ENCODE measurements around the gene MYRF. TPM values are rescaled to one million over a fixed set of nuclear protein-coding genes. Genes with fewer than 3 reads are reported as not detected.

Gene MYRF
- polyA plus RNA-seq, 10 donors: 0.48 to 2.2 (median 1.1) TPM

DNA sequence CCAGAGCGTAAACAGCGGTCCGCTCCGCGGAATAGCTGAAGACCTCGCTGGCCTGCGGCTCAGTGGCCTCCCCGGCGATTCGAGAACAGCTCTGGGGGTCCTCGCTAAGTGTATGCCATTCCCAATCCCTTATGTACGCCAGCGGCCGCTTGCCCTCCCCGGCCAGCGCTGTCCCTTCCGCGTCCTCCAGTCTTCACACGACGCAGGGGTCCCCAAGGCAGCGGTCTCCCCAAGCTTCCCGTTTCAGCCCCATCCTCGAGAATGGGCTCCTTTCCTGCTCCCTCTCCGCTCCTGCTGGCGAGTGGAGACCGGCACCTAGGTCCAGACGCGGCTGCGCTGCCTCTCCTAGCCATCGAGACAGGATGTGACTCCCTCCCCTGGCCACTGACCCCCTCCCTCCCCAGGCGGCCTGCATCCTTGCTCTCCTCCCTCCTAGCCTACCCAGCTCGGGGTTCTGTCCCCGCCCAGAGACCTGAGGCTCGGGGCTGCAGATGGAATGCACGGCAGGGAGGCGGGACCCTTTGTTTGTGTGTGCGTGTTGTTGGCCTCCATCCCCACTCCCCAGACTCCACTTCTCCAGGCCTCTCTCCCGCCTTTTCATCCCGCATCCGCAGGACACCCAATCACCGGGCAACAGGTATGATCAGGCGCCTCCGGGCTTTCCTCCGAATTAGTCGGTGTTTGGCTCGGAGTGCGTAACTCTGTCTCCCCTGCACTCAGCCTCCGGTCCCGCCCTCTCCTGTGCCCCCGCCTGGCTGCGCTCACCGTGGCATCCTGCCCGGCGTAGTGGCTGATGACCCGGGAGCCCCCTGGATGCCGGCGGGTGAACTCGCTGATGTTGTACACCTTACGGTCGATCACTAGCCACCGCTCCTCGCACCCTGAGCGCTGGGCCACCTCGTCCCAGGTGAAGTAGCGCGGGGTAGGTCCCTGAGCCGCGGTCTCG is 63.6 kb downstream of the MYRF start:
- DNase-seq: peak; percentile 40 to 87 (median 60)

DNA sequence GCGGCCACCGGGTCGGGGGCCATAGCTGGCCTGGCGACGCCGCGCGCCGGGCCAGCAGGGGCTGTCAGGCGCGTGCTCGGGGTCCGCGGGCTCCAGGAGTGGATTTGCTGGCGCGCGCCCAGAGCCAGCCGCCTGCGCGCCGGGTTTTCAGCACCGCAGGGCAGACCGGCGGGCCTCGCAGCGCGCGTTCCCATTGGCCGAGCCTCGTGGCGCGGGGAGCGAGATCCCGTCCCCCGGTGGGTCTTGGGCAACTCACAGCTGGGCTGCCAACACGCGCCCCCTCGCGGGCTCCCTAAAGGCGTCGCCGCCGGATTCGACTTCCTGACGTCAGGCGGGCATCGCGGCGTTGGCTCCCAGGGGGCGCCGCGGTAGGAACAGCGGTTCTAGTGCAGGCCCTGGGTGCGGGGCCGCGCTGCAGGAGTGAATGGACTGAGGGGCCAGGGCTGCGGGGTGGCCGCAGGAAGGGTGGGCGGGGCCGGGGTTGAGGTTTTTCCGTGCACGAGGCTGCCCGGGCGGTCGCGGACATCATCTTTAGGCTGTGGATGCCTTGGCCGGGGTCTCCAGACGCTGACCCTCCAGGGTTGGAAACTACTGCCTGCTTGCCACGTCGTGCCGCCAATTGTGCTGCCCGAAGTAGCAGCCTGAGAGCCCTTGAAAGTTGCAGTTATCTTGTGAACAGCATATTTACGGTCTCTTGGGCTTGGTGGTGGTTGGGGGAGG is 64.5 kb downstream of the MYRF start, which contains the start of gene FADS1:
Gene FADS1 (minus strand): TSS at position 268 of the 720 bp plus-strand sequence. CDS start 74 bp downstream, at position 194.
- DNase-seq: peak; percentile 84 to 93 (median 86)

DNA sequence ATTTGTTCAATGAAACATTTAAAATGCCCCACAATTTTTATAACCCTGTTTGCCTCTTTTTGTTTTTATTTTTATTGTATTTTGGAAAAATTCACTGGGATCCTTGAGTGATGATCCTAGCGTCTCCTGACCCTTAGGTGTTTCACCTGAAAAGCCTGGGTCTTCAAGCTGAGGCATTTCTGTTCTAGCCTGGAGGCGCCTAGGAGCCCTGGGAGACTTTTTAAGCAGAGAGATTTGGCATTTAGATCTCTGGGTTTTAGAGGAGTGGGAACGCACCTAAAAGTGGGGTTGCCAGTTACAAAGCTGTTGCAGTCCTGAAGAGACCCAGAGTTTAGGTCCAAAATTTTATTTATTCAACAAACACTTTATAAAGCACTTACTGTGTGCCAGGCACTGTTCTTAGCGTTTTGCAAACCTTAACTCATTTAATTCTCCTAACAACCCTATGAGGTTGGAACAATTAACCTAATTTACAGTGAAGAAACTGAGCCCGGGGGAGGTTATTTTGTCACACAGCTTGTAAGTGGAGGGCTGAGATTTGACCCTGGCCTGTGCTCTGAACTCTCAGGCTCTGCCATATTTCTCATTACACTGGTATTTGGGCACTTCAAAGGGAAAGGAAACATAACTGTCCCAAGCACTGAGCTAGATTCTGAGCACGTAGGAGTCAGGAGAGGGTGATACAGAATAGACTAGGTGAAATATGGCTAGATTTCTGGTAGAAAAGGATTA is 65.2 kb downstream of the MYRF start:
- no peak for DNase-seq

DNA sequence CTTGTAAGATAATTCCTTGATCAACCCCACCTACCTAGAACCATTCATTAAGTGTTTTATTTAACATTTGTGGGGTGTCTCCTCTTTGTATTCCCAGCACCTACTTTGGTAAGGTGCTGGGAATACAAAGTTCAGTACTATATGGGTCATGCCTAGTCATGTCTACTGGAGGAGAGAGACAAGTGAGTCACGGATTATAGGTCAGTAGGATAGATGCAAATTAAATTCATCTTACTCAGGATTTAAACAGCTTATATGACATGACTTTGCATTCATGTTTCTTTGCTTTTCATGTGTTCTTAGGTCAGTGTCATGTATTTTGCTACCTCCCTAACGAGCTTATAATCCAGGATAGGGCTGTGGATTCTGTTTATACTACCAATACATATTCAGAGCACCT is 67.7 kb downstream of the MYRF start:
- DNase-seq: no peak

DNA sequence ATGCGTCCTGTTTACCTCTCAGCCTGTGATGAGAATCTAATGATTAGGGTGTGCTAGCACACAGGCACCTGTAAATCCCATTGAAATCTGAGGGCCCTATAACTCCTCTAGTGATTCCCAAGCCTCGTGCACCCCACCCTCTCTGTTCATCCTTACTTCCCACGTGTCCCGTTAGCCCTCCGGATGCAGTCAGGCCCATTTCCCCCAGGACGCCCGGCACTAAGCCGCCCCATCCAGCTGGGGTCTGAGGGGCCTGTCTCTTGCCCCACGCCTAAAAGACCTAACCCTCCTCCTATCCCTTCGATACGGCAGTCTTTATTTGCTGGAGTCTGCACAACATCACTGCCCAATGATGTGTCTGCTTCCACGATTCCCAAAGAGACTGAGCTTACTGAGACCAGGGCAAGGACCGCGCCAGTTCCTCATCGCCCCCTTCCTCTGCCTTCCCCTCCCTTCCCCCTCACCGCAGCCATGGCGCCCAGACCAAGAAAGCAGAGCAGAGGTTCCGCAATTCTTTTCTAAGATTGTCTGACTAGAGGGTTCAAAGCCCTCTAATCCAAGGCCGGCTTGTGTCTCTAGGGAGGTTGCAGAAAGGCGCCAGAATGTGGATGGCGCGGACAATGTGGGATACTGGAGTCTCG is 74.6 kb downstream of the MYRF start:
- DNase-seq: no peak

DNA sequence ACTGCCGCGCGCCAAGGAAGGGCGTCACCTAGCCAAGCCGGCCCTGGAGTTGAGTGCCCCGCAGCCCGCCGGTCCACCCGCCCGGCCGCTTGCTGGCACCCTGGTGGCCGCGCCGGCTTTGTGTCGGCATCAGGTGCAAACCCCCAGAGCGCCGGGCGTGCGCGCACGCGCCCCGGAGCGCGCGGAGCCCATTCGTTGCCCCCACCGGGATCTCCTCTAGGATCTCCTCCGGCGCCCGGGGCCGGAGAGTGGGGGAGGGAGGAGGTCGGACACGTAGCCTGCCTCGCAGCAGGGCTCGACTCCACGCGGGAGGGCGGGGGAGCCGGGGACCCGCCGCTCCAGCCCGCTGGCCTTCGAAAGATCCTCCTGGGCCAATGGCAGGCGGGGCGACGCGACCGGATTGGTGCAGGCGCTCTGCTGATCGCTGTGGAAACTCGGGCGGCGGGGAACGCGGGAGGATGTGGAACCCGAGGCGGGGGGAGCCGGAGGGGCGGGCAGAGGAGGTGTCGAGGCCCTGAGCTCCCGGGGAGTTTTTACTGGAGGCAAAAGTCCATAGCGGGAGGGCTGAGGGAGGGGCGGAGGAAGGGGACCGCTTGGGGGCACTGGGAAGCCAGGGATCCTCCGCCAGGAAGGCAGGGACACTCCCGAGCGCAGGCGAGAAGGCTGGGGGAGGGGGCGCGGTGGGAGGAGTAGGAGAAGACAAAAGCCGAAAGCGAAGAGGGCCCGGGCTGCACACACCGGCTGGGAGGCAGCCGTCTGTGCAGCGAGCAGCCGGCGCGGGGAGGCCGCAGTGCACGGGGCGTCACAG is 75.3 kb downstream of the MYRF start, which contains the start of gene FADS2:
Gene FADS2 (plus strand): TSS at position 730 of the 808 bp plus-strand sequence. CDS start 91 bp downstream, outside the sequence.
- DNase-seq: peak; percentile 95 to 99 (median 97)

DNA sequence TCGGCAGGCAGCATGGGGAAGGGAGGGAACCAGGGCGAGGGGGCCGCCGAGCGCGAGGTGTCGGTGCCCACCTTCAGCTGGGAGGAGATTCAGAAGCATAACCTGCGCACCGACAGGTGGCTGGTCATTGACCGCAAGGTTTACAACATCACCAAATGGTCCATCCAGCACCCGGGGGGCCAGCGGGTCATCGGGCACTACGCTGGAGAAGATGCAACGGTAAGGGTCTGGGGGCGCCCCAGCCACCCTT is 75.9 kb downstream of the MYRF start:
- DNase-seq: no peak

DNA sequence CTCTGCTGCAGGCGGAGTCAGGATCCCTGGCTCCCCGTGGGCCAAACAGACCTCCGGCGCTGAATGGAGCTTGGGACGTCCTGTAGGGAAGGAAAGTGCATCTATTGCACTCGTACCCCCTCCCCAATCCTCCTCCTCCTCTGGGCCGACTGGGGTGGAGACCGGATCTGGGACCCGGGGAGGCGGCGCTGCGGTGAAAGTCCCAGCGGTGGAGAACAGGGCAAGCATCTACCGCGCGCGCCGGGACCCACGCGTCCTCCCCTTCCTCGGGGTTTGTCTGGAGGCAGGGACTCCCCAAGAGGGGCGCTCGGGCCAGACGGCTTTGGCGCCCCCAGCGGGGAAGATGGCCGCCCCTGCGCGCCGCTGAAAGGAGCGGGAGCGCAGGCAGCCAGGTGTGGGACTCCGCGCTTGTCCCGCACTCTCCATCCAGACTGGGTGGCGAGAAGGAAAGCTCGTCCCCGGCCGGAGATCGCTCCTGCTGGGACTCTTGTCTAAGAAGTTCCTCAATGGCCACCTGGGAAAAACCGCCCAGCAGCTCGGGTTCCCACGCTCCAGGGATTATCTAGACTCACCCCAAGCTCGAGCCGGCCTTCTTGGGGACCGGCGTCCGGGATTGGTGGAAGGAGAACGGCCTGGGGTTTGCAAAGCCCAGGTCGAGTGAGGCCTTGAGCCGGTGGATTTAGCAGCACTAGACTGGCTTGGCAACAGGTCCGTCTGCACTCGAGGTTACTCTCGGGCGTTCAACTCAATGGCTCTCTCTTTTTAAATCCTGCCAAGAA is 76.4 kb downstream of the MYRF start:
- peak in 2 of 3 donors; percentile 49 to 83 for DNase-seq

DNA sequence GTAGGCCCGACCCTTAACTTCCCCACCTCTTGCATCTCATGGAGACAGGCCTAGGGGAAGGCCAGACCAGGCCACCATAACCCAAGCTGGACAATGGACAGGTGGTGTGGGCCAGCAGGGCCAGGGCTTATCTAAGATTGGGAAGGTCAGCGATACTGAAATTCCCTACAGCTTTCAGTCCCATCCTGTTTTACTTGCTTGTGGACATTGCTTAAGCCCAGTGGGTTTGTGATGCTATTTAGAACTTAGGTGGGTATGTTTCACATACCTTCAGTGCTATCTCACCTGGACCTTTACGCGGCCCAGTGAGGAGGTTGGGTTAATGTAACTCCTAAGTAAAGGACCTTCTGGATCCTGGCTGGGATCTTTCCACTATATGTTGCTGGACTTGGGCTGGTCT is 77.4 kb downstream of the MYRF start:
- DNase-seq: no peak

DNA sequence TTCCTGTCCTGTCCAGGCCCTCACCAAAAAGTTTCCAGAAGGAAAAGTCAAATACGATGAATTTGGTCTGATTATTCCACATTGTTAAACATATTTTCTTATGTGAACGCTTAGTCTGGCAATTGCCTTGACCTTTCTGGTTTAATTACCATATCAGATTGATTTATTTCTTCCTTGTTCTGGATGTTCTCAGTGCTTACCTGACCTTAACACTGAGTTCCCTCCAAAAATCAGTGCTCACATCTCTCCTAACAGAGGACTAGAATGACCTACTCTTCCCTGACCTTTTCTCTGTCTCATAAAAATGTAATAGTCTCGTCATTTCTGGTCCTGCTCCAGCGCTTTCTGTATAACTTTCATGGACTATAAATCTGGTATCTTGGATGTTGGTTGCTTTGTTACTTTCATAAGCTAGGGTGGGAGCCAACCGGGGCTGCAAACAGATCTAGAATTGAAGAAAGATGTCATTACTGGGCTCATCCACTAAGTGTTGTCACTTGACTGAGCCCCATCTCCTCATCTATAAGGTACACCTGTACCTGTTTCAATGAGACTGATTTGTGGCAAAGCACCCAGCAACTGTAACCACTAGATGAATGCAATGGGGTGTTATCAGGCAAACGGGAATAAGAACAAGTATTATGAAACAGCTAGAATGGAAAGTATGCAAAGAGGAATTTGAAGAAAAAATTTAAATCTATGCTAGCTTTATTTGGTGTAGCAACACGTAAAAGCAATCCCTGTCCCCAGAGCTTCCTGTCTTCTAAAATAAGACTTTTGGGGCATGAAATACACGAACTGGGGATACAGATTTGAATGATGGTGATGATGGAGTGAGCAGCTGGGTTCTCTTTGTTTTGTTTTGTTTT is 78.0 kb downstream of the MYRF start:
- DNase-seq: peak in 2 of 3 donors; percentile 51 to 77

DNA sequence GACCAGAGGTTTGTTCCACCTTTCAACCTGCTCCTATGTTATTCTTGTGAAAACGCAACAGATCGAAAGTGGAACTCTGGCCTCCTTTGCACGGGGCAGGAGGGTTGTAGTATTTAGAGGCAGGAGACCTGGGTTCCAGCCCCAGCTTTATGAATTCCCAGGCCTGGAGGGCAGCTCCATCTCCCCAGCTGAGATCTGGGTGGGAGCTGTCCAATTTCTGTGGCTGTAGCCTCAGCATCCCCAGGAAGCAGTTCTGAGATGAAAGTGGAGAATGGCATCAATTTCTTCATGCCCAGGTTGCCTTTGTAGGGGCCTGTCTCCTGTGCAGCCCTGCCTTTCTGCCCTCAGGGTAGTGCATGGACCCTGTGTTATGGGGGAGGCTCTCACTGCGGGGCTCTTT is 79.8 kb downstream of the MYRF start:
- no peak for DNase-seq

DNA sequence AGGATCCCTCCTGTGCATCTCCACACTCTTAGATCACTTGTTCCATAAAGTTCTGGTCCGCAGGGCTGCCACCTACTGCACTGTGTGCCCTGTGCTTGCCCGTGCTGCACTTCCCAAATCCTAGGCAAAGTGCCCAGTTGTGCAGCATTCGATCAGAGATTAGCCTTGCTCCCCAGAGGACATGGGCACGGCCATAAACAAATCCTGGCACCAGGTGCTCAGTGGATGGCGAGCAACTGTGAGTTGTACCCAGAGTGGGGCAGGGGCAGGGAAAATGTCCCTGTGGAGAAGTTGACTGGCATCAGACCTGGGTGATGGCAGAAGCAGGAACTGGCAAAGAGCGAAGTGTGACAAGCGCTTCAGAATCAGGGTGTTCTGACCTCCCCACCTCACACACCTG is 80.3 kb downstream of the MYRF start:
- no peak for DNase-seq

DNA sequence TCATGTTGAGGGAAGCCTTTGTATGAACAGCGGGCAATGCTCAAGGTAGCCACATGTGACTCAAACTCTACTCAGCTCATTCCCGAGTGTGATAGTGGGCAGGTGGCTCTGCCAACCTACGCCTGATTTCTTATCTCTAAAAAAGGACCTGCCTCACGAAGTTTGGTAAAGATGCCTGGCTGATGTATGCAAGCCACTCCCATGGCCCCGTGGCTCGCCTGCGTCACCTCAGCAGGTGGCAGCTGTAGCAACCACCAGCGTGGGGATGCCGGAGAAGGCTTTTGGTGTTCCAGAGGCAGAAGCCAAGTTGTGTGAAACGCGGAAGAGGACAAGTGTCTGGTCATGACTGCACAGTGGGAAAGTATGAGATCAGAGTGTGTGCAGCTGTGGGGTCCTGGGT is 81.0 kb downstream of the MYRF start:
- no peak for DNase-seq

DNA sequence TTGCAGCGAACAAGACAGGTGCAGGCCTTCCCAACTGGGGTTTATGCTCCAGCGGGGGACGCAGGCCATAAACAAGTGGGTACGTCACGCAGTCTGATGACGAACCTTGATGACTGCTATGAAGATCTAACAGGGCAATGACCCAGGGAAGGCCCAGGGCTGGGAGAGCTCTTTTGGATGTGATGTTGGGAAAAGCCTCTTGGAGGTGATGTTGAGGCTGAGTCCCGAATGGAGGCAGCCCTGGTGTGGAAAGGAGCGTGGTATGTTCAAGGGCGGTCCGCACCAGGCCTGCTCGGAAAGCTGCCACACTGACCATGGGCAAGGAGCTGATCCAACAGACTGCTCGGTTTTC is 81.5 kb downstream of the MYRF start:
- DNase-seq: peak in 1 of 3 donors; percentile 41

DNA sequence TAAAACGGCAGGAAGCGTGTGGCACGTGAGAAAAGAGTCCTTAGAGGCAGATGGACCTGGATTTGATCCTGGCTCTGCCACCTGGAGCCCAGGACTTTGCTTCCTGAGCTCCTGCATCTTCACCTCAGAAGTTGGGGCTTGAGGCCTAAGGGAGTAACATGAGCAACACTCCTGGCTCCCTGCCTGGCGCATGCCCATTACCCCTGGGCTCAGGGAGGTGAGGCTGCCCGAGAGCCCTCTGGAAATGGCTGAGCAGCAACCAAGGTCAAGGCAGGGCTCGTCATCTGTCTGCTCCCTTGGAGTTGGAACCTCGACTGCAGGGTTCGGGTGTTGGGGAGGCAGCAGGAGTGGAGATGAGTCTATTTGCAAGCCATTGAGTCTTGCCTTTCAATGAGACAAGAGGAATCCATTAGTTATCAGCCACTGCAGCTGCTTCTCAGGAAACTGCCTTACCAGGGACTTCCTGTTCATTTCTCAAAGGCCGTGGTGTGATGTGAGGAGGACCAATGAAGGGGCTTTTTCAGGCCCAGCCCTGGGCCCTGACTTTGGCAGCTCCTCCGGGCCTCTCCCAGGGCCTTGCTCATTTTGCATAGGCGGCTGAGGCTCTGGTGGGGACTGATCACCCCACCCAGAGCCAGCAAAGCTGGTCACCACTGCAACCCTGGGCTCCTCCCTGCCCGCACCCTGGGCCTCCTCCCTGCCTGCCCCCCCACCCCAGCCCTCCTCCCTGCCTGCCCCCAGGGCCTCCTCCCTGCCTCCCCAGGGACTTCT is 82.0 kb downstream of the MYRF start:
- DNase-seq: peak in 2 of 3 donors; percentile 72 to 87

DNA sequence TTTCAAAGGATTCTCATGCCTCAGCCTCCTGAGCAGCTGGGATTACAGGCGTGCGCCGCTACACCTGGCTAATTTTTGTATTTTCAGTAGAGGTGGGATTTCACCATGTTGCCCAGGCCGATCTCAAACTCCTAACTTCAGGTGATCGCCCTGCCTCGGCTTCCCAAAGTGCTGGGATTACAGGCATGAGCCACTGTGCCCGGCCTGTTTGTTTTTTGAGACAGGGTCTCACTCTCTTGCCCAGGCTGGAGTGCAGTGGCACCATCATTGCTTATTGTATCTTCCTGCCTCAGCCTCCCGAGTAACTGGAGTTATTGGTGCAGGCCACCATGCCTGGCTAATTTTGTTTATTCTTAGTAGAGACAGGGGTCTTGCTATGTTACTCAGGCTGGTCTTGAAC is 83.8 kb downstream of the MYRF start:
- DNase-seq: no peak

DNA sequence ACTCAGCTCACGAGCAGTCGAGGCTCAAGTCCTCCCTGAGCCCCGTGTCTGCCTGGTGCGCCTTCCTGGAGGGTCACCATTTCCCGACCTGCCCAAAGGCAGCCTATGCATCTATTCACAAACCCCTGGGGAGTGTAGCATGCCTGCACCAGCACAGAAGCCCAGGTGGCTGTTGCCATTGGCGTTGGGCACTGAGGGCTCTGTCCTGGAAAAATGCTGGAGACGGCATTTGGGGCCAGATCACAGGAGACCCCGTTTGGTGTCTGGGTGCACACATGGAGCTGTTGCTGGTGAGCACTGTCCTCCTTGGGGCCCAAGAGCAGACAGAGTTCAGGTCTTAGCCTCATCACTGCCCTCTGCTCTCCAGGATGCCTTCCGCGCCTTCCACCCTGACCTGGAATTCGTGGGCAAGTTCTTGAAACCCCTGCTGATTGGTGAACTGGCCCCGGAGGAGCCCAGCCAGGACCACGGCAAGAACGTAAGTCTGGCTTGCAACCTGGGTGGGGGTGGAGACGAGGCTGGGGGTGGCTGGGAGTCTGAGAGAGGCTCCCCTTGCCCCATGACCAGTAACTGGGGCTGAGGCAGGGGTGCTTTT is 85.1 kb downstream of the MYRF start:
- no peak for DNase-seq
